Uterus (tissue), 4 donors: ENCODE results near the gene CALY. TPM values are rescaled to one million over a fixed set of nuclear protein-coding genes. Genes with fewer than 3 reads are reported as not detected.
"Not testable (repeated sequence)": the region's sequence is repeated elsewhere in the genome, so short reads cannot be mapped to it uniquely, and the experiment has no call there.

ENCODE experiments used
- DNase-seq, 2 donors: peaks; one replicate each; pipeline ENCODE4 v3.0.0-alpha.2; 2019 to 2020
- H3K27ac ChIP-seq, 2 donors: fragments of 200-600 bp; sonication (generic); 1 replicate in 1 of 2; 2 replicates in 1 of 2; pipeline ENCODE4 v1.5.1; 2016 to 2018
- H3K27me3 ChIP-seq, 2 donors: fragments of 200-600 bp; sonication (generic); one replicate each; pipeline ENCODE4 v1.5.1; 2018 to 2019; ENCODE audit warnings: control low read depth in 1 of 2
- H3K36me3 ChIP-seq, 2 donors: fragments of 200-600 bp; sonication (generic); one replicate each; pipeline ENCODE4 v1.5.1; 2019; ENCODE audit warnings: control low read depth in 1 of 2
- H3K4me1 ChIP-seq, 2 donors: fragments of 200-600 bp; sonication (generic); one replicate each; pipeline ENCODE4 v1.5.1; 2018 to 2019; ENCODE audit warnings: control low read depth in 1 of 2
- H3K4me3 ChIP-seq, 2 donors: fragments of 200-600 bp; sonication (generic); 1 replicate in 1 of 2; 2 replicates in 1 of 2; pipeline ENCODE4 v1.5.1; 2018 to 2019; ENCODE audit warnings: mild to moderate bottlenecking in 1 of 2
- H3K9me3 ChIP-seq, 2 donors: fragments of 200-600 bp; sonication (generic); one replicate each; pipeline ENCODE4 v1.5.1; 2019; ENCODE audit warnings: control low read depth in 1 of 2
- CTCF ChIP-seq, 4 experiments: fragments of 200-600 bp in 2 of 4; fragments of 450-650 bp in 2 of 4; sonication (generic) in 2 of 4; IDR thresholded peaks; one replicate each; pipeline ENCODE4 v1.5.1; 2016 to 2019; ENCODE audit warnings: antibody characterized with exemption in 4 of 4, mild to moderate bottlenecking in 2 of 4, moderate library complexity in 1 of 4
- POLR2A ChIP-seq, 2 donors: fragments of 450-650 bp; IDR thresholded peaks; one replicate each; pipeline ENCODE4 v1.6.1; 2016; ENCODE audit warnings: antibody characterized with exemption in 2 of 2, mild to moderate bottlenecking in 1 of 2, moderate library complexity in 1 of 2
- intact Hi-C: fragments of 100-400 bp; cut with DNase I; formaldehyde crosslinking; loops from one replicate; pipeline ENCODE4 v1.15.1; 2023; ENCODE audit warnings: low total_unique reads
- total RNA-seq, 4 donors: library from RNA; depleted of rRNA in 3 of 4; stranded (reverse); fragments of >200 nt in 3 of 4; gene quantifications; one replicate each; pipeline versions ENCODE4 v1.1.0 to v1.2.4, GENCODE V29; 2014 to 2023
- donor health status: DM: yes; HTN: yes; CAD: no.

Gene CALY
- total RNA-seq, 4 donors from 2014 or later: 0.69 TPM; not detected in 3

GRCh38 chr10:133324198-133324792 lies 12.4 kb downstream of the CALY start:
- TF ChIP-seq CTCF (IDR thresholded peaks at IDR 0.05) (no peak), POLR2A (IDR thresholded peaks at IDR 0.05) (no peak)
- Histone ChIP-seq H3K4me1 (no peaks in the 10 kb centered on the region), H3K9me3 (no peaks in the 10 kb centered on the region), H3K27ac (no peak overlapping the region), H3K4me3 (no peak overlapping the region), H3K36me3 (no peaks in the 10 kb centered on the region), H3K27me3 (peaks cover 18 to 28% of the 10 kb centered on the region in 2 donors)
- intact Hi-C loops: no loop called here
- DNase-seq: no peak

GRCh38 chr10:133322064-133322709 lies 14.5 kb downstream of the CALY start:
- H3K27me3 ChIP-seq: peaks cover 13 to 16% of the 10 kb centered on the region in 2 donors
- H3K36me3 ChIP-seq, H3K4me1 ChIP-seq, H3K27ac ChIP-seq, H3K9me3 ChIP-seq, intact Hi-C loops, DNase-seq, H3K4me3 ChIP-seq: not testable (repeated sequence)

GRCh38 chr10:133320852-133321422 lies 15.8 kb downstream of the CALY start:
- H3K9me3 ChIP-seq, H3K4me1 ChIP-seq, H3K36me3 ChIP-seq, H3K27ac ChIP-seq, DNase-seq, H3K4me3 ChIP-seq, H3K27me3 ChIP-seq, intact Hi-C loops: not testable (repeated sequence)

- Histone ChIP-seq H3K4me3 (peak overlapping the region in 1 of 2 donors; percentile 17), H3K4me1 (no peaks in the 10 kb centered on the region), H3K36me3 (no peaks in the 10 kb centered on the region), H3K9me3 (no peaks in the 10 kb centered on the region), H3K27ac (no peak overlapping the region), H3K27me3 (no peaks in the 10 kb centered on the region)
- TF ChIP-seq CTCF (IDR thresholded peaks at IDR 0.05) (peak; percentile 33 to 48 (median 41)), POLR2A (IDR thresholded peaks at IDR 0.05) (no peak)
- intact Hi-C loops: no loop called here
- peak in 1 of 2 donors; percentile 40 for DNase-seq
Observed at GRCh38 chr10:133318494-133319127, 18.1 kb downstream of the CALY start.

GRCh38 chr10:133316732-133317131 lies 20.0 kb downstream of the CALY start:
- no peaks in the 10 kb centered on the region for H3K4me1 ChIP-seq
- TF ChIP-seq POLR2A (IDR thresholded peaks at IDR 0.05) (no peak), CTCF (IDR thresholded peaks at IDR 0.05) (no peak)
- H3K27ac ChIP-seq: no peak overlapping the region
- H3K27me3 ChIP-seq: no peaks in the 10 kb centered on the region
- H3K9me3 ChIP-seq: no peaks in the 10 kb centered on the region
- H3K36me3 ChIP-seq: no peaks in the 10 kb centered on the region
- no peak for DNase-seq
- intact Hi-C loops: no loop called here
- H3K4me3 ChIP-seq: no peak overlapping the region

- no peaks in the 10 kb centered on the region for H3K9me3 ChIP-seq
- no peak overlapping the region for H3K27ac ChIP-seq
- H3K4me3 ChIP-seq: no peak overlapping the region
- no peak for DNase-seq
- H3K36me3 ChIP-seq: no peaks in the 10 kb centered on the region
- TF ChIP-seq CTCF (IDR thresholded peaks at IDR 0.05) (no peak), POLR2A (IDR thresholded peaks at IDR 0.05) (no peak)
- H3K4me1 ChIP-seq: no peaks in the 10 kb centered on the region
- H3K27me3 ChIP-seq: no peaks in the 10 kb centered on the region
- intact Hi-C loops: no loop called here
Observed at GRCh38 chr10:133316266-133316665, 20.4 kb downstream of the CALY start.
